Upper lobe of right lung (tissue), 1 donor: ENCODE data around the gene CYFIP1. TPM values are rescaled to one million over a fixed set of nuclear protein-coding genes. Genes with fewer than 3 reads are reported as not detected.

Experiments used
- ATAC-seq: fragments of 200-7000 bp; cut with Tn5 transposase; one replicate; pipeline ENCODE4 v1.9.1; 2020; ENCODE audit warnings: mild to moderate bottlenecking, moderate library complexity
- DNase-seq: peaks from one replicate; pipeline ENCODE4 v3.0.0-alpha.2; 2020
- H3K27ac ChIP-seq: fragments of 200-600 bp; one replicate; pipeline ENCODE4 v1.8.0; 2022
- H3K27me3 ChIP-seq: fragments of 200-600 bp; one replicate; pipeline ENCODE4 v1.8.0; 2022; ENCODE audit warnings: mild to moderate bottlenecking
- H3K36me3 ChIP-seq: fragments of 200-600 bp; one replicate; pipeline ENCODE4 v1.8.0; 2022
- H3K4me1 ChIP-seq: fragments of 200-600 bp; one replicate; pipeline ENCODE4 v1.8.0; 2022
- H3K4me3 ChIP-seq: fragments of 200-600 bp; one replicate; pipeline ENCODE4 v1.8.0; 2022; ENCODE audit warnings: mild to moderate bottlenecking
- H3K9me3 ChIP-seq: fragments of 200-600 bp; one replicate; pipeline ENCODE4 v1.8.0; 2022
- CTCF ChIP-seq: fragments of 200-600 bp; IDR thresholded peaks from one replicate; pipeline ENCODE4 v1.8.0; 2022; ENCODE audit warnings: antibody characterized with exemption
- intact Hi-C: fragments of 100-400 bp; cut with DNase I; formaldehyde crosslinking; loops from one replicate; pipeline ENCODE4 v1.11.0; 2022
- total RNA-seq: library from RNA; stranded (reverse); fragmentation: NEBNext Ultra II Directional; extraction: Animal tissue kit (Norgen Biotek cat#: 25700); gene quantifications from one replicate; pipeline ENCODE4 v1.2.1, GENCODE V29; 2021
- donor health status: DM: no; HTN: yes; CAD: no; lungs with severe emphysema.

Gene CYFIP1
- total RNA-seq, 1 donor from 2014 or later = 139 TPM

DNA sequence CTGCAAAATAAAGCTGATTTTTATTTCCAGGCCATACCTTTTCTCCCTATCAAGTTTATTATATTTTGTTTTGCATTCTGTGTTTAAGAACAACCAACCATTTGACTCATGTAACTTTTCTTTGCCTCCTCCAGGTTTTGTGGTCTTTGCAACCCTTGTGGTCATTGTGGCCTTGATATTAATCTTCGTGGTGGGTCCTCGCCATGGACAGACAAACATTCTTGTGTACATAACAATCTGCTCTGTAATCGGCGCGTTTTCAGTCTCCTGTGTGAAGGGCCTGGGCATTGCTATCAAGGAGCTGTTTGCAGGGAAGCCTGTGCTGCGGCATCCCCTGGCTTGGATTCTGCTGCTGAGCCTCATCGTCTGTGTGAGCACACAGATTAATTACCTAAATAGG, 114.1 kb downstream of the CYFIP1 start:
- TF ChIP-seq CTCF = no peak
- Histone ChIP-seq H3K36me3 (peaks cover 90% of the 10 kb centered on the region), H3K27me3 (no peaks in the 10 kb centered on the region)

GRCh38 chr15:22863356-22863755, 116.8 kb downstream of the CYFIP1 start:
- no peak for DNase-seq
- H3K4me1 ChIP-seq = no peaks in the 10 kb centered on the region
- no peak for TF ChIP-seq CTCF
- H3K27me3 ChIP-seq = no peaks in the 10 kb centered on the region
- intact Hi-C loops = no loop called here
- ATAC-seq = no peak
- no peak overlapping the region for H3K4me3 ChIP-seq
- no peaks in the 10 kb centered on the region for H3K9me3 ChIP-seq
- H3K27ac ChIP-seq = no peak overlapping the region
- peaks cover 89% of the 10 kb centered on the region for H3K36me3 ChIP-seq

More for the DNA sequence above, 114.1 kb downstream of the CYFIP1 start:
- no peak for DNase-seq
- H3K4me3 ChIP-seq = no peak overlapping the region
- intact Hi-C loops = no loop called here
- no peaks in the 10 kb centered on the region for H3K4me1 ChIP-seq
- no peaks in the 10 kb centered on the region for H3K9me3 ChIP-seq
- ATAC-seq = no peak
- no peak overlapping the region for H3K27ac ChIP-seq

GRCh38 chr15:22861161-22861560, 119.0 kb downstream of the CYFIP1 start:
- no peak for DNase-seq
- TF ChIP-seq CTCF = no peak
- no peak for ATAC-seq
- no peak overlapping the region for H3K27ac ChIP-seq
- intact Hi-C loops = no loop called here
- no peaks in the 10 kb centered on the region for H3K27me3 ChIP-seq
- no peak overlapping the region for H3K4me3 ChIP-seq
- H3K36me3 ChIP-seq = peaks cover 85% of the 10 kb centered on the region
- H3K4me1 ChIP-seq = no peaks in the 10 kb centered on the region
- H3K9me3 ChIP-seq = no peaks in the 10 kb centered on the region

DNA sequence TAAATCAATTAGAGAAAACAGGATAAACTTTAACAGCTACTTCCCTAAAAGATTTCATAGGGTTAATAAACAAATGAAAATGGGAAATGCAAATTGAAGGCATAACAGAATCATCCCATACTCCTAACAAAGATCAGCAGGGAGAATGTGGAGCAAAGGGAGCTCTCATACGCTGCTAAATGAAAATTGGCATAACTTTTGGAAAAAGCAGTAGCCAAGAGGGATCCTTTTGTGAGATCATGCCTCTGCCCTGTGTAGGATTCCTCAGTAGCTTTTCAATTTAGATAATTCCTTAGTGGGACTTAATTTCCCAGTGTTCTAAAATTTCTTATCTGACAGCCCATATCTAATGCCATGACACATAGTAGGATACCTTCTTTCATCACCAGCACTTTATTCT, 123.5 kb downstream of the CYFIP1 start:
- no peak for DNase-seq
- Histone ChIP-seq H3K27me3 (no peaks in the 10 kb centered on the region), H3K4me3 (no peak overlapping the region), H3K36me3 (peaks cover 90% of the 10 kb centered on the region), H3K27ac (no peak overlapping the region), H3K9me3 (no peaks in the 10 kb centered on the region), H3K4me1 (no peaks in the 10 kb centered on the region)
- no peak for TF ChIP-seq CTCF
- intact Hi-C loops = no loop called here
- ATAC-seq = no peak

- Histone ChIP-seq H3K27ac (no peak overlapping the region), H3K4me1 (no peaks in the 10 kb centered on the region), H3K9me3 (no peaks in the 10 kb centered on the region), H3K4me3 (no peak overlapping the region), H3K27me3 (no peaks in the 10 kb centered on the region), H3K36me3 (peaks cover 90% of the 10 kb centered on the region)
- no peak for ATAC-seq
- intact Hi-C loops = no loop called here
- no peak for TF ChIP-seq CTCF
- DNase-seq = no peak
These were observed 124.4 kb downstream of the CYFIP1 start for GRCh38 chr15:22855791-22856190.

- ATAC-seq (no peak), DNase-seq (no peak)
- Histone ChIP-seq H3K9me3 (no peaks in the 10 kb centered on the region), H3K36me3 (peaks cover 72% of the 10 kb centered on the region), H3K4me1 (no peaks in the 10 kb centered on the region), H3K27me3 (no peaks in the 10 kb centered on the region), H3K27ac (no peak overlapping the region), H3K4me3 (no peak overlapping the region)
- no peak for TF ChIP-seq CTCF
- intact Hi-C loops = no loop called here
These were observed 128.7 kb downstream of the CYFIP1 start for GRCh38 chr15:22851513-22851912.
